Fibroblast of lung (primary cell): ENCODE results near the gene SNAPC2.

Source experiments
- CTCF ChIP-seq, 2 donors: IDR thresholded peaks in 1 of 2; conservative IDR thresholded peaks in 1 of 2; 1 replicate in 1 of 2; 2 replicates in 1 of 2; pipeline ENCODE4 v1.5.1; 2011 to 2012; ENCODE audit warnings: low read length in 2 of 2, control low read depth in 1 of 2, inconsistent platforms in 1 of 2, low read depth in 1 of 2, mild to moderate bottlenecking in 1 of 2
- EZH2 ChIP-seq: IDR thresholded peaks from 2 replicates; pipeline ENCODE4 v1.5.1; 2012; ENCODE audit warnings: low read length, control low read depth, mild to moderate bottlenecking; ENCODE audit errors: missing control alignments

GRCh38 chr19:7885818-7886217 lies 34.3 kb upstream of the SNAPC2 start:
- TF ChIP-seq CTCF (conservative IDR thresholded peaks at IDR 0.05 in 1 of 2, IDR thresholded peaks at IDR 0.05 in 1 of 2; ENCODE audit: low read depth in 1 of 2, low read length in 2 of 2) (no peak), EZH2 (no peak)
